GM12874 (cell line): ENCODE data around the gene PPP1R9B.

Experiments
- TF ChIP-seq, protein P1 (sequence below): IDR thresholded peaks from 2 replicates; pipeline ENCODE4 v1.5.1; 2011; ENCODE audit warnings: low read depth, mild to moderate bottlenecking, control low read depth, low read length, moderate library complexity; ENCODE audit not compliant: insufficient read depth

PPP1R9B gene

DNA sequence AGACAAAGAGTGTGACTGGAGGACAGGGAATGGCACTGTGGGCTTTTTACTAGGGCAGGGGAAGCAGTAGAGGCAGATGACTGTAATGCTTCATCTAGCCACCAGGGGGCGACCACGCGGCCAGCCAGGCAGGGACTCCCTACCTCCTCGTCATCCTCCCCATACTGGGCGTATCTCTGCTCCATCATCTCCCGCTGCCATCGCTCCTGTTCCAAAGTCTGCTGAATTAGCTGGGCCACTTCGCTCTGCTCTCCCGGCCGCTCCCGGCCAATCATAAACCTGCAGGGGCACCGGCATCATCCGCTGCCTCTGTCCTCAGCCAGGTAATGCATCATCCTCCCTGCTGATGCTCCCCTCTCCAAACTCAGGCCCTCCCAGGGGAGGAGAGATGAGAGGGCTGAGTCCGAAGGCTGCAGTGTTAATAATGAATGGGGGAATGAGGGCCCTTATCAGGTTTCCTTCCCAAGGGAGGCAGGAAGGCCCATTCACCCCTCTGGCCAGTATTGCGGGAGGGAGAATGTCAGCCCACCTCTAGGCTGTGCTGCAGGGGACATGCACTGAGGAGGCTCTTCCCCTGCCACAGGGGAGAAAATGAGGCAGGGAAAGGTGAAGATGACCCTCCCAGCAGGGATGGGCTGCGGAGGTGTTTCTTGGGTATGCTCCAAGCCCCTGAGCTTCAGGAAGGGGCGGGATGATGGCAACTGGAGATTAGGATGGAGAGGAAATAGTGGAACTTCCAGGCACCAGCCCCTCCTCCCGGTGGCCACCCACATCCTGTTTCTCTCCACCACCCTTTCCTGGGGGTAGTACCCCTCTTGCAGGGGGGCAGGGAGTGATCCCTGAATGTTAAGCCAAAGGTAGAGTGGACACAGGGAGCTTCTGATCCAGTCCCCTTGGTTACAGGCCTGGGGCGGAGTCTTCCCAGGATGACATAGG, 10.3 kb downstream of the PPP1R9B start:
- TF ChIP-seq, protein P1, sequence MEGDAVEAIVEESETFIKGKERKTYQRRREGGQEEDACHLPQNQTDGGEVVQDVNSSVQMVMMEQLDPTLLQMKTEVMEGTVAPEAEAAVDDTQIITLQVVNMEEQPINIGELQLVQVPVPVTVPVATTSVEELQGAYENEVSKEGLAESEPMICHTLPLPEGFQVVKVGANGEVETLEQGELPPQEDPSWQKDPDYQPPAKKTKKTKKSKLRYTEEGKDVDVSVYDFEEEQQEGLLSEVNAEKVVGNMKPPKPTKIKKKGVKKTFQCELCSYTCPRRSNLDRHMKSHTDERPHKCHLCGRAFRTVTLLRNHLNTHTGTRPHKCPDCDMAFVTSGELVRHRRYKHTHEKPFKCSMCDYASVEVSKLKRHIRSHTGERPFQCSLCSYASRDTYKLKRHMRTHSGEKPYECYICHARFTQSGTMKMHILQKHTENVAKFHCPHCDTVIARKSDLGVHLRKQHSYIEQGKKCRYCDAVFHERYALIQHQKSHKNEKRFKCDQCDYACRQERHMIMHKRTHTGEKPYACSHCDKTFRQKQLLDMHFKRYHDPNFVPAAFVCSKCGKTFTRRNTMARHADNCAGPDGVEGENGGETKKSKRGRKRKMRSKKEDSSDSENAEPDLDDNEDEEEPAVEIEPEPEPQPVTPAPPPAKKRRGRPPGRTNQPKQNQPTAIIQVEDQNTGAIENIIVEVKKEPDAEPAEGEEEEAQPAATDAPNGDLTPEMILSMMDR: peak; percentile 96

DNA sequence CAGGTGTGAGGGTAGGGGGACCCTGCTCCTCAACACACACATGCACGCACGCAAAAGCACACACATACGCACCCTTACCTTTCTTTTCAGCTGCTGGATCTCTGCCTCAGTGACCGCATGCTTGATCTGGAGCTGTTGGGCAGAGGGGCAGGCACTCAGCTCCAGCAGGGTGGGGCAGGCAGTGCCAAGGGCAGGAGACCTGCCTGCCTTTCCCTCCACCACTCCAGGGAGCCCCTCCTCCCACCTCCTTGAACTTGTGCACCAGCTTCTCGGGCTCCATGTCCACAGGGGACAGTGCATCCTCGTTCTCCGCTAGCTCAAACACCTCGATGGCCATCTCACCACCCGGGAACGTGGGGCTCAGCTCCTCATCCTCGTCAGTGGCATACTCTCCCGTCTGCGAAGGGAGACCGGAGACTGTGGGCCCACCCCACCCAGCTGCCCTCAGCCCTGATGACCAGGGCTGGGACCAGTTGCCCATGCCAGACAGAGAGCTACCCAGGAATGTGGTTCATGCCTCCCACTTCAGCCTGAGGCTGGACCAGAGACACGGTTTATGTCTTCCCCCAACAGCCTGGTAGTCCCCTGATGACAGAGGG, 11.2 kb downstream of the PPP1R9B start:
- TF ChIP-seq, protein P1: no peak

DNA sequence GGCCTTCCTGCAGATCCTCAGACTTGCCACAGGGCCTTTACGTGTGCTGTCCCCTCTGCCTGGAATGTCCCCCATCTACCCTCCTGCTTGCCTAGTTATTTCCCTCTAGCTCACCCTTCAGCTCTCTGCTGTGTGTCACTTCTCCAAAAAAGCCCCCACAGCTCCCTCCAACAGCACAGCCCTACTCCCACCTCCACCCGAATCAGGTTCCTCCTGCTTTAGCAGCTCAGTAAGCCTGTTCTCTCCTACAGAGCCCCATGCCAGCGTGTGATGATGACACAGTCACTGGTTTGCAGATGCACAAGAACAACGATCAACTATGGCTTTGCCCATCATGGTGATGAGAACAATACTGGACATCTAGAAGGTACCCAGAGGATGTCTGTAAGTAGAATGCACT, 13.4 kb downstream of the PPP1R9B start:
- TF ChIP-seq, protein P1: no peak

DNA sequence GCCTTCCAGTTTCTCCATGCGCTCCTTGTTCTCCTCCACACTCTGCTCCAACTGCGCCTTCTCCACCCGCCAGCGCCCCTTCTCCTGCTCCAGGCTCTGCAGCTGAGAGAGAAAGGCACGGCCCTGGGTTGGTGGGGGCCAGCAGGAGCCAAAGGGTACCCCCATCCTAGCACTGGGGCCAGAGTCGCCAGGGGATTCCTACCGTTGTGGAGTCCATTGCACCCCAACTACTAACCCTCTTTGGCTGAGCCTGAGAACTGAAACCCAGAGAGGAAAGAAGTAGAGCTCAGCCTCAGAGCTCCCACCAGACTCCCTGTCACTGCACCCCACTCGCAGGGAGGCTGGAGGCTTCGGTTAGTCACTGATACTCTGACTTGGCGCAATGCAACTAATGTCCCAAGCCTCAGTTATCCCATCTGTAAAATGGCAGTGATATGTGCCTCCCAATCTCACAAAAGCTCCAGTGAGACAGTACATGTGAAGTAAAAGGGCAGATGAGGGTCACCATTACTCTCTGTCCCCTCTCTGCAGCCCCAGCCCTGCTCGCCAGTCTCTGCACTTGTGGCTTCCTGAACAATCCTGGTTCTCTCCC, 14.3 kb downstream of the PPP1R9B start:
- TF ChIP-seq, protein P1: no peak

DNA sequence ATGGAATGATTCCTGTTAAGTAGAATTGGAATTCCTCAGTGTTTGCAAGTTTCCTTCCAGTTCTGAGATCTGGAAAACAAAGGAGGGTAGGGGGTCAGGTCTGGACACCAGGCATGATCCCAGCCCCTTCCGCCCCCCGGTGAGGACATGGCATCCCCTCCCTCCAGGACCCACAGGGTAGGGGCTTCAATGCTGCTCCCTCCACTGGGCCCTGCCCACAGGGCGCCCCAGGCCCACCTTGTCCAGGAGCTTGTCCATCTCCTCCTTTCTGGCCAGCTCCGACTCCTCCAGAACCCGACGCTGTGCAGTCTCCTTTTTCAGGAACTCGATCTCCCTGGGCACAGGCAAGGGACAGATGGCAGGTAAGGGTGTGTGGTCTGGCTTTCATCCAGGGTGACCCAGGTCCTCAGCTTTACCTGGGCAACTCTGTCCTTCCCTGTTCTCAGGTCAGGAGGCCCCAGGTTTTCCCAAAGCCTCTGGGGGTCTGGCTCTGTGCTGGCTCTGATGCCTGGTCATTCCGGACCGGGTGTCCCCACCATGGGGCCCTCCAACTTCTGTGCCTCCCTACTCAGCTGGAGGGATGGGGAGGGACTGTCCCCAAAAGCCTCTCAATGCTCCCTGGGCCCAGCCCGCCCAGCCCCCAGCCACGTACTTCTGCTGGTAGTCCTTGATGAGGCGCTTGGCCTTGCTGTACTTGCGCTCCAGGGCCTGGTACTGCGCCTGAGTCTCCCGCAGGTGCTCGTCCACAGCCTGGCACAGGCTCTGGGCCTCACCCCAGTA, 15.0 kb downstream of the PPP1R9B start:
- TF ChIP-seq, protein P1: no peak

DNA sequence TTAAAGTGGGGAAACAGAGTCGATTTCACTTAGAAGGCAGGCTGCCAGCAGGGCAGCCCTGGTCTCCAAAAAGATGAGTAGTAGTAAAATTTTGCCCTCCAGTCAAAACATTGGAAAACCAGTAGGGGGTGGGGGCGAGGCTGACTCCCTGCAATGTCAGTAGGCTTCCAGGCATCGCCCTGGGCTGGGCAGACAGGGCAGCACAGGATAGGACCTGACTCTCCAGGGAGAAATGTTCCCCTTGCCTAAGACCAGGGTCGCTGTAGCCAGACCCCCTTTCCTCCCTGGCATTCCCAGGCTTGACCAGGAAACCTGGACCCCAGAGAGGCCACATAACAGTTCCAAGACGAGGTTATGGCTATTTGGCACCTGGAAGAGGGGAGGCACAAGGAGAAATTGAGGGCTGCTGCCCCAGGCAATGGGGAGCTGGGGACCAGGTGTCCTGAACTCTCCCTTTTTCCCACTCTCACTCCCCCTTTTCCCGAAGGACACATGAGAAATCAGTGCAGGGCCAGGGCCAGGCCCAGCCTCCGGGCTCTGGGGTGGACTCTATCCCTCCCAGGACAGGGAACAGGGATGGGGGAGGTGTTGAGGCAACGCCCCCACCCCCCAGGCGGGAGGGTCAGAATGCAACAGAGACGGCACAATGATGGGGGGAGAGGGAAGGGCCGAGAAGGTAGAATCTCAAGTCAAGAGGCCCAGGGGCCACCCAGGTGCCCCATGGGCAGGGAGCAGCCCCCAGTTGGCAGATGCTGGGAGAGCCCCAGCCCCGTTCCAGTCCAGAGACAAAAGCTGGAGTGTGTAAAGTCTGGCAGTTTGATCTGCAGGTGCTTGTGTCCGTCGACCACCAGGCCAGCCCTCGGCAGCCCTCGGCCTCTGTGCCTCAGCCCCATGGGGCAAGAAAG, 16.0 kb downstream of the PPP1R9B start:
- TF ChIP-seq, protein P1: no peak
